Fibroblast of peridontal ligament (primary cell): ENCODE results near the gene QRSL1.
A peak's percentile ranks its signal among the peaks of the same experiment; 100 is the strongest.
"Not testable (repeated sequence)": the region's sequence is repeated elsewhere in the genome, so short reads cannot be mapped to it uniquely, and the experiment has no call there.

Experiments used
- DNase-seq: peaks from one replicate; pipeline ENCODE4 v3.0.0-alpha.2; 2010; ENCODE audit errors: extremely low read depth

QRSL1 gene

DNA sequence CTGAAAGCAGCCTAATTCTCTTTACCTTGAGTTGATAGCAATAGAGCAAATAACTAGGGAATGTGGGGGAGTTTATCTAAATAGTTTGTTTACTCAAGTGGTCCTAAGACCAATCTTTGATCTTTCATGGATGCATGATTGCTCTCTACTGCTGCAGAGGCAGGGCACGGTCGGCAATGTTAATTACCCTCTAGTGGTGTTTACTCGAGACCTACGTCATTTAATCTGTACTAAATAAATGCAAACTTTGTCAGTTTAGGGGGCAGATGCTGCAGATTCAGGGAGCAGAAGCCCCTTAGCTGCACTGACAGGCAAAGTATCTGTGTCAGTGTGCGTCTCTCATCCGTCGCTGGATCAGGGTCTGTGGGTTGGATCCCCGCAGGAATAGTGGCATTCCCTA, 7.0 kb upstream of the QRSL1 start:
- DNase-seq = no peak

DNA sequence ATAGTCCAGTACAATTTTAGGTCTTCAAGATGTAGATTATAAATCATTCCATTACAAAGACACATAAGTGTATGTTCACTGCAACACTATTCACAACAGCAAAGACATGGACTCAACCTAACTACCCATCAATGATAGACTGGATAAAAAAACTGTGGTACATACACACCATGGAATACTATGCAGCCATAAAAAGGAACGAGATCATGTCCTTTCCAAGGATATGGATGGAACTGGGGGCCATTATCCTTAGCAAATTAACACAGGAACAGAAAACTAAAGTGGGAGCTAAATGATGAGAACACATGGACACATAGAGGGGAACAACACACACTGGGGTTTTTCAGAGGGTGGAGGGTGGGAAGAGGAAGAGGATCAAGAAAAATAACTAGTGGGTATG, 6.3 kb upstream of the QRSL1 start:
- no peak for DNase-seq

DNA sequence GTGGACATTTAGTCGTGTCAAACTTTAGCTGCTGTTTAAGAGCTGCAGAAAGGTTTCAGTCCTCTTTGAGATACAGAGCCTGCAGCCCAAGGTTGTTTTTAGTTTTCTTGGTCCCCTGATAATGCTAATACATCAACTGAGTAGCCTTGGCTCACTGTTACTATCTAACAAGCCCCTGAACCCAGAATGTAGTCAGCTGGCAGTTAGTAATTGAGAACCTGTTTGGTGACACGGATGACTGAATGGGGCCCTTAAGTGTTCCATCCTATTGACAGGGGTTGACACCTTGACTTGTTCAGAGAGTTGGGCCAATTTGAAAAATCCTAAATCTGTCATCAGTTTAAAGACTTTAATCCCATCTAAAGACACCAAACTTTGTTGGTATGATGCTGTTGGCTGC, 2.9 kb upstream of the QRSL1 start:
- no peak for DNase-seq

DNA sequence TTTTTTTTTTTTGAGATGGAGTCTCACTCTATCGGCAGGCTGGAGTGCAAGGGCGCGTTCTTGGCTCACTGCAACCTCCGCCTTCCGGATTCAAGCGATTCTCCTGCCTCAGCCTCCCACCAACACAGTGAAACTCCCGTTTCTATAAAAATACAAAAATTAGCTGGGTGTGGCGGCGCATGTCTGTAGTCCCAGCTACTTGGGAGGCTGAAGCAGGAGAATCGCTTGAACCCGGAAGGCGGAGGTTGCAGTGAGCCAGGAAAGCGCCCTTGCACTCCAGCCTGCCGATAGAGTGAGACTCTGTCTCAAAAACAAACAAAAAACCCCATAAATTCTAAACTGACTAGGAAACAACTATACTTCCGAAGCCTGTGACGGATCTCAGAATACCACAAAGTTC, 1.6 kb upstream of the QRSL1 start:
- DNase-seq = not testable (repeated sequence)

- no peak for DNase-seq
Observed at GRCh38 chr6:106628658-106629102, 698 bp upstream of the QRSL1 start.

GRCh38 chr6:106629859-106630163, 433 bp downstream of the QRSL1 start:
- no peak for DNase-seq

DNA sequence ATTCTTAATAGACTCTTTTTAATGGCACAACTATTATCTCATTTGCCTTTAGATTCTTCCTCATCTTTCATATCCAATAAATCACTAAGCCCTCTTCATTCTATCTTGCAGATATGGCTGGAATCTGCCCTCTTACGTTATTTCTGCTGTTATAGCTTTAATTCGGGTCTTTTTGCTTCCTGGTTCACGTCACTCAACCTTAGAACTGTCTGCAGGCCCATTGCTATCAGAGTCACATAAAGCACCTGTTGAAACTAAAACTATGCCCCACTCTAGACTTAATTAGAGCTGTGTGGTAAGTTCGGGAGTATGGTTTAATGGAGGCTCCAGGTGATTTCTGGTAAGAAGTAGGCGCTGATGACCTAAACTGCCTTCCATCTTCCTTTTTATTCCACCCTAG, 988 bp downstream of the QRSL1 start:
- no peak for DNase-seq

DNA sequence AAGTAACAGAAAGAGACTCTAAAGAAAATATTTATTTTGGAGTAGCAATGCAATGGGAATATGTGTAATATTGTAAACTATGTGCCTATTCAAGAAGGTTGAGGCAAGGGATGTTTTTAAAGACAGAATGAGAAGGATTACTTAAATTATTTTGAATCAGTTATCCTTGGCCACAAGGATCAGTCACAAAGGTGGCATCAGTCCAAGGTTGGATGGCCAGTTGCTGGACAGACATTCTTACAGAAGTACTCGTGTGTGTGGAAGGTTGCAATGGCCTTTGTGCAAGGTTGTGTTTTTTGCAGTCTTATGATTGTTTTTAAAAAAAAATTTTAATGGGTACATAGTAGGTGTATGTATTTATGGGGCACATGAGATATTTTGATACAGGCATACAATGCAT, 2.0 kb downstream of the QRSL1 start:
- no peak for DNase-seq

- DNase-seq = no peak
Observed at GRCh38 chr6:106634565-106634964, 5.2 kb downstream of the QRSL1 start.

DNA sequence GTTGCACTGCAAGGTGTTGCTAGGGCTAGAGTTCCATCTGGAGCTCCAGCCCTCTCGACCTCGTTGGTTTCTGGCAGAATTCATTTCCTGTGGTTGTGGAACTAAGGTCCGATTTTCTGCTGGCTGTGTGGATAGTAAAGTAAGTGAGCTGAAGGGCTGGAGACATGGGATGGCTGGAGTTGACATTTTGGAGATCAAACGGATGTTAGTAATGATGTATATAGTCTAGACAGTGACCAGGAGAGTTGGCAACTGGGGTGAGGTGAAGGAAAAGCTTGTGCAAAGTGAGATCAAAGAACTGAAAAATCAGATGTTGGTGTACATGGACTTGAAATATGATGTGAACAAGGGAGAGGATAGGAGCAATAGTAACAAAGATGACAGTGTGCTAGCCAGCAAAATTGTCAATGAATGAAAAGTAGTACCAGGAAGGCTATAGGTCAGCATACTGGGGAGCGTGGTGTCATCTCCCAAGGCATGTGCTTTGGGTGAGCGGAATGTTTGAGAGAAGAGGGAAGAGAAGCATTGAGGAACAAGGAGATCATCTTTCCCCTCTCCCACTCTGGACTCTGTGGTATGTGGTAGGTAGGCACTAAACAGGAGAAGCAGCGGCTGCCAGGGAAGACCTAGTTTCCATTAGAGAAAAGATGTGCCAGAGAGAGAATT, 7.8 kb downstream of the QRSL1 start:
- DNase-seq = no peak

DNA sequence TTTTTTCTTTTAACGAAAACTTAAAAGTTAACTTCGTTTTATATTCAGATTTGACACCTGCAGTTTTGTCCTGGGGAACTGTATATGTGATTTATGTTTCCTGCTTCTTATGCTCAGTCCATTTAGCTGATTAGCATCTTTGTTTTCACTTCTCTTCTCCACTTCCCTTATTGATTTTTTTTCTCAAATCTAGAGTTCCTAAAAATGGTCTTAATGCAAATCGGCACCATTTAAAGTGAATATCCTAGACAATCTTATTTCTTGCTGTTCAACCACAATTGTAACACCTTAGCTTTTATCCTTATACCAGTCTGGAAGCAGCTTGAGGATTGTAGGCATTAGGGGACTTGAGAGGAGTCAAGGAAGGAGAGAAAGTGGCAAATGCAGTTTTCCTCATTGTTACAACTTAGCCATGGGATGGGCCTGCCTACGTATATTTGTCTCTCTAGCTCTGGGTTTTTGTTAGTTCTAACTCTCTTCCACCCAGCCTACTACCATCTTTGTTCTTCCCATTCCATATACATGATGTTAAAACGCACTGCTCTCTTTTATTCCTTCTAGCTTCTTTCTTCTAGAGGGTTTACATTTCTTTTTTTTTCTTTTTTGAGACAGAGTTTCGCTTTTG, 8.5 kb downstream of the QRSL1 start:
- no peak for DNase-seq

DNA sequence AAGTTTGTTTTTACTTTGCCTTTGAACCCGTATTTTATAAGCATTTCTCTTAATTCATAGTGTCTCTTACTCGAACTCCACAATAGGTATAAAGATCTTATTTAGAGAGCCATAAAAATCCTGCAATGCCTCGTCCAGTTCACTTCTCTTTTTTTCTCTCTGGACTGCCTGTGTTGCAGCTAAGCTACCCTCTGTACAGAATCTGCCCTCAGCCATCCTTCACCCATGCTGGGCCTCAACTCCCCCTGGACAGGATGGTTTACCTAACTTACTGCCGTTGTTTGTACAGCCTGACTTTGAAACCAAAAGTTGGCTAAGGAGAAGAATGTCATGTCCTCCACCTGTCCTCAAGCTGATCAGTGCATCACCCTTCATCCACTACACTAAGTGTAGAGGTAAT, 10.4 kb downstream of the QRSL1 start:
- DNase-seq = no peak

DNA sequence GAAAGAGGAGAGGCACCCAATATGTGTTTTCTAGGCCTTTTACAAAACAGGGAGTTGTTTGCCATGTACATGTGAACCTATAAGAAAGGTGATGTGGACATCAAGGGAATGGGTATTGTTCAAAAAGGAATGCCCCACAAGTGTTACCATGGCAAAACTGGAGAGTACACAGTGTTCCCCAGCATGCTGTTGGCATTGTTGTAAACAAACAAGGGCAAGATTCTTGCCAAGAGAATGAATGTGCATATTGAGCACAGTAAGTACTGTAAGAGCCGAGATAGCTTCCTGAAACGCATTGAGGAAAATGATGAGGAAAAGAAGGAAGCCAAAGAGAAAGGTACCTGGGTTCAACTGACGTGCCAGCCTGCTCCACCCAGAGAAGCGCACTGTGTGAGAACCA, 13.1 kb downstream of the QRSL1 start:
- no peak for DNase-seq

DNA sequence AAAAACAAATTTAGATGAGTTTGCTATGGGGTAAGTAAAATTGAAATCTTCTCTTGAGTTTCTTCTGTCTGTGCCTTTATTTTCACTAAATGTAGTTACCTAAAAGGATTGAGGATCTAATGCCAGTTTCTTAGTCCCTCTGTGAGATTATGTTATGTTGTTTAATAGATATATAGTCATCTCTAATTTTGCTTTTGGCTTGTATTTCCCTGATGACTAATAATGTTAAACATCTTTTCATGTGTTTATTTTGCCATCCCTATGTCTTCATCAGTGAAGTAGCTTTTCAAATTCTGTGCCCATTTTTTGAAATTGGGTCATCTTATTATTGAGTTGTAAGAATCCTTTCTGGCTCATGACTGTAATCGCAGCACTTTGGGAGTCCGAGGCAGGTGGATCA, 13.7 kb downstream of the QRSL1 start:
- DNase-seq = peak; percentile 42

- no peak for DNase-seq
Observed at GRCh38 chr6:106648651-106649308, 19.4 kb downstream of the QRSL1 start.

DNA sequence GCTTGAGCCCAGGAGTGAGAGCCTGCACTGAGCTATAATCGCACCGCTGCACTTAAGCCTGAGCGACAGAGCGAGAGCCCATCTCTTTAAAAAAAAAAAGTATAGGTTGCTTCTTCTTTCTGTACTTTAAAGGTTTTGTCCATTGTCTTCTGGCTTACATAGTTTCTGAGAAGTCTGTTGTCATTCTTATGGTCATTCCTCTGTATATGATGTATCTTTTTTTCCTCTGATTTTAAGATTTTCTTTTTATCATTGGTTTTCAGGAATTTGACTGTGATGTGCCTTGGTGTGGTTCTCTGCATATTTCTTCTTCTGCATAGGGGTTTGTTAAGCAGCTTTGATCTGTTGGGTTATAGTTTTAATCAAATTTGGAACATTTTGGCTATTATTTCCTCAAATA, 29.1 kb downstream of the QRSL1 start:
- peak; percentile 8 for DNase-seq

DNA sequence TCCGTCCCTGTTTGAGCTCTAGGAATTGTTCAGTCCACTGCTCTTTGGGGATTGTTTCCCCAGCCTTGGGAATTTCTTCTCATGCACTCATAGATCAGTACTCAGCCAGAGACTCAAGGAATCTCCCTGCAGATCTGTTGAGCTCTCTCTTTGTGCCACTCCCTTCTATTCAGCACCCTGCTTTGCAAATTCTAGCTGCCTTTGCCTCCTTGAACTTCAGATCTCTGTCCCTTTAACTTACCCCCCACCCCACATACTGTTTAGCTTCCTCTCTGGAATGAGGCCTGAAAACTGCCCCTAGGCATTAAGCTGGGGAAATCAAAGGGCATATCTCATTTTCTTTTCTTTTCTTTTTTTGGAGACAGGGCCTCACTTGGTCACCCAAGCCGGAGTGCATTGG, 30.5 kb downstream of the QRSL1 start:
- DNase-seq = no peak

- DNase-seq = no peak
Observed at GRCh38 chr6:106662458-106662857, 33.1 kb downstream of the QRSL1 start.

DNA sequence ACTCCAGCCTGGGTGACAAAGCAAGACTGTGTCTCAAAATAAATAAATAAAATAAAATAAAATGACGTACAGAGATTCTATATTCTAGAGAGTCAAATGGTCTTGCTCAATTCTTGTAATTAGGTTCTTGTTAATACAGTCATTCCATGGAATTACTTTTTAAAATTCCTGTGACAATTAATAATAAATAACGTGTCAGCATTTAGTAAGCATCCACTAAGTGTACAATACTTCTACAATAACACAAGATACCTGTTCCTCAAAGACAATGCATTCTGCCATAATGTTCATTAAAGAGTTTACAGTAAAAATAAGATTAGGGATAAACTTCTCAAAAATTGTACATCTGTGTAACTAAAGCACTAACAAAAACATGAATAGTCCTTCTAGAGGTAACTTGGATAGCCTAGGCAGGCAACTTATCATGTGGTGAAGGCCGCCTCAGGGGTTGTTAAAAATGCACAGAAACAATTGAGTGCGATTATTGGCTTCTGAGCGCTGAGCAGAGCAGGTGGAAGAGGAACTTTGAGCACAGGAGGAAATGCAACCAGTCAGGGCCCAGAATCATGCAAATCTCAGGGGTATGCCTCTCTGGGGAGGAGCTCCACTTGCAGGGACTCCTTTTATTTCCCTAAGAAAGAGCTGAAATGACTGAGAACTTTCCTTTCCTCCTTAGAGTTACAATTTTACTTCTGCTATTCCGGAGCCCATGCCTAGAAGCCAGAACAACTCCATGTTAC, 37.1 kb downstream of the QRSL1 start:
- DNase-seq = no peak

GRCh38 chr6:106667022-106667402, 37.6 kb downstream of the QRSL1 start:
- no peak for DNase-seq

DNA sequence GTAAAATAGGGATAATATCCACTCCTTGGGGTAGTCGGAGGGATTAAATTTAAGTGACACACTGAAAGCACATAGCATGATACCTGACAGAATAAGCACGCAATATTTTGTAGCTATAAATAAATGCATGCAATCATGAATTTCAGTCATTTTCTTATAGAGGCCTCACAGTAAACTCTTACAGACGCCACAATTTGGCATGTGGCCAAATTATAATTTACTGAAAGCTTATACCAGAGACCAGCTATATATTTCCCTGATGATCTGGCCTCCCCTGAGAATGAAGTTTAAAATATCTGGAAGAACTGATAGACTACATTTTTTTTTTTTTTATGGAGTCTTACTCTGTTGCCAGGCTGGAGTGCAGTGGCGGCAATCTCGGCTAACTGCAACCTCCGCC, 40.9 kb downstream of the QRSL1 start:
- no peak for DNase-seq

DNA sequence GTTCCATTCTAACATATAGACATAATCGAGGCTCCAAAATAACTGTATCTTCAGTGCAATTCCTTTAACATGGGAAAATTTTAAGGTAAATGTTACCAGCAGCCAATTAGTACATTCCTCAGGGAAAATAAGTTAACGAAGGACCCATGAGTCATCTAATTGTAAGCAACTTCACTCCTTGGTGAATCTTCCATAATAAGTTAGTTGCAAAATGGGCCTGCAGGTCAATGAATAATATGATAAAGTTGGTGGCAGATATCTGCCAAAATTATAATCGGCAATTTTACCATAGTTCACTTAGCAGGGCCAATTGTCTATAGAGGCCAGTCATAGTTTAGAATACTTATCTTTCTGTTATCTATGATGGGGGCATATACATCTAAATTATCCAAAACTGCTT, 42.3 kb downstream of the QRSL1 start:
- DNase-seq = no peak
